Brain microvascular endothelial cell (primary cell): Measurements from ENCODE around the gene DHX34.

Experiments
- DNase-seq: peaks from one replicate; pipeline ENCODE4 v3.0.0-alpha.2; 2020
- H3K27ac ChIP-seq: fragments of 250-450 bp; sonication (Bioruptor Pico); 2 replicates; pipeline ENCODE4 v1.5.1; 2020; ENCODE audit warnings: mild to moderate bottlenecking, moderate library complexity
- H3K27me3 ChIP-seq: fragments of 250-450 bp; sonication (Bioruptor Pico); replicated peaks from 2 replicates; pipeline ENCODE4 v1.5.1; 2020; ENCODE audit warnings: mild to moderate bottlenecking
- H3K36me3 ChIP-seq: fragments of 250-450 bp; sonication (Bioruptor Pico); replicated peaks from 2 replicates; pipeline ENCODE4 v1.5.1; 2020; ENCODE audit warnings: mild to moderate bottlenecking
- H3K4me3 ChIP-seq: 2 replicates; pipeline ENCODE4 v1.5.1; 2011; ENCODE audit warnings: low read depth, mild to moderate bottlenecking, control low read depth, low read length, moderate library complexity
- in situ Hi-C: cut with HindIII; loops from 2 replicates; pipeline ENCODE4 v1.10.0; 2017; ENCODE audit warnings: low sequenced_read_pairs, low pct_ligation_motif_present
- TF ChIP-seq, protein P1 (sequence below): IDR thresholded peaks from 2 replicates; pipeline ENCODE4 v1.5.1; 2011; ENCODE audit warnings: low read depth, mild to moderate bottlenecking, moderate library complexity, low read length, control low read depth, inconsistent platforms; ENCODE audit errors: missing control alignments

The DHX34 gene

DNA sequence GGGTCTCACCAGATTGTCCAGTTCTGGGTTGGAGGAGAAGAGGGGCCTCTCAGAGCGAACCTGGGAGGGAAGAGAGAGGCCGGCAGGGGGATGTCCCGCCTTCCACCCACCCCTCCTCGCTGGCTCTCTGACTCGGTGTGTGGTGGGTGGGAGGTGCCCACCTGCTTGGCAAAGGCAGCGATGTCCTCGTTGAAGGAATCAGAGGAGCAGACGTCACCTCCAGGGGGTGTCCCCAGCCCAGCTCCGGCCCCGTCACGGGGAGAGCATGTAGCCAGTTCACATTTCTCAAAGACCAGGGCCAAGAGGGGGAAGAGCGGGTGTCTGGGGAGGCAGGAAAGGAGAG, 67.5 kb downstream of the DHX34 start:
- H3K27ac ChIP-seq, result no peak overlapping the region

DNA sequence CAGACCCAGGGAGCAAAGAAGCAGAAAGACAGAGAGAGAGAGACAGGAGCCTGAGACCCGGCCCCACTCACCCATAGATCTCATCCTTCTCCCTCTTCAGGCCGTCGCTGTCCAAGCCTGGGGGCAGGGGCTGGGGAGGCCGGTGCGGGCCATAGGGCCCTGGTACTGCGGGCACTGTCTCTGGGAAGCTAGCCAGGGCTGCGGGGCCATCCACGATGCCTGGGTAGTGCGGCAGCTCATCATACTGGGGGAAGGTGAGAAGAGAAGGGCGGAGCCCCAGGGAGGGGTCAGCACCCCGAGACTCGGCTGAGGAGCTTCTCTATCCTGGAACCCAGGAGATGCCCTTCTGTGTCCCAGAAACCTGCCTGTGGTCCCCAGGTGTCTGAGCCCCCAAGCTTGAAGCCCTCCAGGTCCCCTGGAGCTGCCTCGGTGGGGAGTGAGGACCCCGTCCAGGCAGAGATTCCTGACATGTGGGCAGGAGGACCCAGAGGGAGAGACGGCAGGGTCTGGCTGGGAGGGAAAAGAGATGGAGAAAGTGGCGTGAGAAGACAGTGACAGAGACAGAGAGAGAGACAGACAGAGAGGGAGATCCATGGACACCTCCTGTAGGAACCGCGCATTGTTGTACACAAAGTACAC, 68.1 kb downstream of the DHX34 start:
- Histone ChIP-seq H3K27me3 (peaks cover 45% of the 10 kb centered on the region), H3K36me3 (no peaks in the 10 kb centered on the region), H3K27ac (no peak overlapping the region), H3K4me3 (no peak overlapping the region)
- in situ Hi-C loops, result no loop called here
- DNase-seq, result no peak
- TF ChIP-seq, protein P1, sequence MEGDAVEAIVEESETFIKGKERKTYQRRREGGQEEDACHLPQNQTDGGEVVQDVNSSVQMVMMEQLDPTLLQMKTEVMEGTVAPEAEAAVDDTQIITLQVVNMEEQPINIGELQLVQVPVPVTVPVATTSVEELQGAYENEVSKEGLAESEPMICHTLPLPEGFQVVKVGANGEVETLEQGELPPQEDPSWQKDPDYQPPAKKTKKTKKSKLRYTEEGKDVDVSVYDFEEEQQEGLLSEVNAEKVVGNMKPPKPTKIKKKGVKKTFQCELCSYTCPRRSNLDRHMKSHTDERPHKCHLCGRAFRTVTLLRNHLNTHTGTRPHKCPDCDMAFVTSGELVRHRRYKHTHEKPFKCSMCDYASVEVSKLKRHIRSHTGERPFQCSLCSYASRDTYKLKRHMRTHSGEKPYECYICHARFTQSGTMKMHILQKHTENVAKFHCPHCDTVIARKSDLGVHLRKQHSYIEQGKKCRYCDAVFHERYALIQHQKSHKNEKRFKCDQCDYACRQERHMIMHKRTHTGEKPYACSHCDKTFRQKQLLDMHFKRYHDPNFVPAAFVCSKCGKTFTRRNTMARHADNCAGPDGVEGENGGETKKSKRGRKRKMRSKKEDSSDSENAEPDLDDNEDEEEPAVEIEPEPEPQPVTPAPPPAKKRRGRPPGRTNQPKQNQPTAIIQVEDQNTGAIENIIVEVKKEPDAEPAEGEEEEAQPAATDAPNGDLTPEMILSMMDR, result no peak

More for the DNA sequence above, 67.5 kb downstream of the DHX34 start:
- no peak for DNase-seq
- H3K36me3 ChIP-seq, result no peaks in the 10 kb centered on the region
- H3K27me3 ChIP-seq, result peaks cover 41% of the 10 kb centered on the region
- in situ Hi-C loops, result no loop called here
- no peak overlapping the region for H3K4me3 ChIP-seq
- TF ChIP-seq, protein P1, result no peak

DNA sequence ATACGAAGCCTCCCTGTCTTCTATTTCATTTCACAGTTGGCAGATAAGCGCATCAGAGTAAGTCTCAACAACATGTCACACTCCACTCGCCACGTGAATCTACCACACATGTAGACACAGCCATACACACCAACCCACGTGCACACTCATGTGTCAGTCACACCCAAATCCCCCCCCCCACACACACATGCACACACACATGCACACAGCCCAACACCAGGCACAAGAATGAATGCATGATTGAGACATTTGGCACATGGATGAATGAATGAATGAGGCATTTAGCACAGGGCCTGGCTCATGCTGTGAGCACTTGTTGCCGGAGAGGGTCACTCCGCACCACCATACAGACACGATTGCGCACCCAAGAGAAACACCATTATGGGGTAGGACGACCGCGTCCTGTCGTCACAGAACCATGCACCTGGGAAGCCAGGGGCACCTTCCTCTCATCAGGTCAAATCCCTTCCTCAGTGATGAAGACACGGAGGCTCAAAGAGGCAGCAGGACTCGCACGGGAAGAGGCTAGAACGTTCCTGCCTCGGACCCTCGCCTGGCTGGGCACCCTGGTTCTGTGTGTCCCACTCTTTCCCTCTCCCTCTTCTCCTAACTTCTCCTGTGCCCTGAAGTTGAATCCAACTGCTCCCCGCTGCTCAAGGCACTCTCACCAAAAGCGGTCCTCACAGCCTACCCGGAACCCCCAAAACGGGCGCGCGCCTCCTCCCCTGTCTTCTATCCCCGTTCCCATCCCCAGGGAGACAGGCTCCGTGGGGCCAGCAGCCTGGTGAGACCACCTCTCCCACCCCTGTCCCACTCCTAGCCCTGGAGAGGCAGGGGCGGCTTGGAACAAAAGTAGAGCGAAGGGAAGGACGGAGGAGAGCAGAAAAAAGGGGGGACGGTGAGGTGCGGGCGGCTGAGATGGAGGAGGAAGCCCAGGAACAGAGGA, 68.9 kb downstream of the DHX34 start:
- no peak for DNase-seq
- Histone ChIP-seq H3K27ac (no peak overlapping the region), H3K36me3 (no peaks in the 10 kb centered on the region), H3K27me3 (peaks cover 53% of the 10 kb centered on the region), H3K4me3 (no peak overlapping the region)
- in situ Hi-C loops, result no loop called here
- TF ChIP-seq, protein P1, result no peak

DNA sequence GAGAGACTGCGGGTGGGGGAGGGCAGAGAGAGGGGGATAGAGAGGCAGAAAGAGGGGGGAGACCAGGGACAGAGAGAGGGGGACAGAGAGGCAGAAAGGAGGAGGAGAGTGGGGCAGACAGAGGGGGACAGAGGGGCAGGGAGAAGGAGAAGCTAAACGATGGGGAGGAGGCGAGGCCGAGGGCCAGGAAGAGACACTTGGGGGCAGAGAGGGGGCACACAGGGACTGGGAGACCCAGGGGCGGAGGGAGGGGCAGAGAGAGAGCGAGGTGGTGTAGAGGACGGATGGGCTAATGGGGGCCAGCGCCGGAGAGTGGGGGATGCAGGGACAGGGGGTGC, 69.5 kb downstream of the DHX34 start:
- Histone ChIP-seq H3K27me3 (peaks cover 59% of the 10 kb centered on the region), H3K27ac (no peak overlapping the region), H3K4me3 (peak overlapping the region; percentile 26), H3K36me3 (no peaks in the 10 kb centered on the region)
- in situ Hi-C loops, result no loop called here
- no peak for DNase-seq
- TF ChIP-seq, protein P1, result no peak

DNA sequence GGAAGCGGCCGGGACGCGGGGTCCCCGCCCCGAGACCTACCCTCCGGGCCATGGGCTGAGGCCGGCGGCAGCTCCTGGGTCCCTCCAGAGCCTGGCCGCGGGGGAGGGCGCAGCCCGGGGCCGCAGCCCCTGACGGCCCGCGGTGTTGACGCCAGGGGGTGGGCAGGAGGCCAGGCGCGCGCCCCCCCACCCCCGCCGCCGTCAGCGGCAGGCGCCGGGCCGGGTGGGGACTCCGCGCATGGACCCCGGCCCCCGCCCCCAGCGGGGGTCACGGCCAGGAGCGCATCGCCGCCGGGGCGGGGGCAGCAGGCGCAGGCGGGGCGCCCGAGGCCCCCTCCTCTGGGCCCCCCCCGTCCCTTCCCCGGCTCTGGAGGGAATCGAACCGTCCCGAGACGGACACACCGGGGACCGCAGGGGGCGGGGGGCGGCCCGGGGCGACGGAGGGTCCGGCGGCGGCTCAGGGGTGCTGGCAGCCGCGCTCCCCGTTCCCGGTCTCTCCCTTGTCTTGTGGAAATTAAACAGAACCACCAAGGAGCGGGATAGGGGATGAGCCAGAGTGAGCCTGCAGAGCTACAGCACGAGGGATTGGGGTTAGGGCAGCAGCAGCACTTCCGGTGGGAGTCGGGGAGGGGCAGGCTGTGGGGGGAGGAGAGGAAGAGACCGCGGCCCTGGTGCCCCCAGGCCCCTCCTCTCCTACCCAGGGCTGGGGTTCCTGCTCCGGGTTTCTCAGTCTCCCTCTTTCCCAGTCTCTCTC, 70.1 kb downstream of the DHX34 start, which contains the start of gene MEIS3:
MEIS3 (minus strand) TSS at position 498 of the 754 bp plus-strand sequence; CDS start at position 52, 446 bp downstream.
- no peak for DNase-seq
- Histone ChIP-seq H3K27me3 (peaks cover 64% of the 10 kb centered on the region), H3K4me3 (peak within 1 kb of the TSS; percentile 26), H3K27ac (no peak within 1 kb of the TSS), H3K36me3 (no peaks in the 10 kb centered on the region)
- in situ Hi-C loops, result no loop called here
- TF ChIP-seq, protein P1, result no peak
